Gastrocnemius medialis (tissue), 4 donors: ENCODE measurements around the gene STRN4. TPM values are rescaled to one million over a fixed set of nuclear protein-coding genes. Genes with fewer than 3 reads are reported as not detected.

Experiments
- ATAC-seq, 2 donors: fragments of 150-250 bp; one replicate each; pipeline ENCODE4 v1.9.1; 2016
- DNase-seq, 2 donors: peaks; one replicate each; pipeline ENCODE4 v3.0.0-alpha.2; 2019
- H3K27ac ChIP-seq, 4 donors: fragments of 200-600 bp; sonication (generic); 1 replicate in 1 of 4; 2 replicates in 3 of 4; pipeline ENCODE4 v1.5.1; 2016 to 2018; ENCODE audit warnings: mild to moderate bottlenecking in 2 of 4, moderate library complexity in 1 of 4
- H3K27me3 ChIP-seq, 3 donors: fragments of 200-600 bp; sonication (generic) in 2 of 3; 1 replicate in 1 of 3; 2 replicates in 2 of 3; pipeline versions ENCODE4 v1.5.1 to v1.6.0; 2016 to 2019; ENCODE audit warnings: mild to moderate bottlenecking in 1 of 3, moderate library complexity in 1 of 3
- H3K36me3 ChIP-seq, 2 donors: fragments of 200-600 bp; sonication (generic) in 1 of 2; one replicate each; pipeline ENCODE4 v1.5.1; 2017 to 2018
- H3K4me1 ChIP-seq, 2 donors: fragments of 200-600 bp; sonication (generic) in 1 of 2; one replicate each; pipeline ENCODE4 v1.5.1; 2016 to 2017; ENCODE audit warnings: mild to moderate bottlenecking in 2 of 2
- H3K4me3 ChIP-seq, 4 donors: fragments of 200-600 bp; sonication (generic) in 3 of 4; 1 replicate in 1 of 4; 2 replicates in 3 of 4; pipeline ENCODE4 v1.5.1; 2016 to 2019; ENCODE audit warnings: mild to moderate bottlenecking in 2 of 4
- H3K9me3 ChIP-seq, 3 donors: fragments of 200-600 bp; sonication (generic) in 2 of 3; 1 replicate in 1 of 3; 2 replicates in 2 of 3; pipeline ENCODE4 v1.5.1; 2016 to 2019
- CTCF ChIP-seq, 5 experiments: fragments of 450-650 bp in 3 of 5; fragments of 200-600 bp in 2 of 5; sonication (generic) in 2 of 5; IDR thresholded peaks in 4 of 5; conservative IDR thresholded peaks in 1 of 5; 1 replicate in 4 of 5; 2 replicates in 1 of 5; pipeline ENCODE4 v1.5.1; 2016 to 2019; ENCODE audit warnings: antibody characterized with exemption in 5 of 5, mild to moderate bottlenecking in 3 of 5, moderate library complexity in 3 of 5
- POLR2A ChIP-seq, 2 donors: fragments of 450-650 bp; IDR thresholded peaks; one replicate each; pipeline ENCODE4 v1.6.1; 2017; ENCODE audit warnings: antibody characterized with exemption in 2 of 2, mild to moderate bottlenecking in 2 of 2, moderate library complexity in 2 of 2
- in situ Hi-C, 4 donors: fragments of 200-750 bp; cut with MboI; loops; one replicate each; pipeline versions ENCODE4 v1.15.0 to v1.8.0; 2017; ENCODE audit warnings: low sequenced_read_pairs in 4 of 4
- intact Hi-C: fragments of 100-400 bp; cut with DNase I; formaldehyde crosslinking; loops from one replicate; pipeline ENCODE4 v1.15.1; 2023; ENCODE audit warnings: low total_unique reads
- total RNA-seq, 4 donors: library from RNA; depleted of rRNA; stranded (reverse); fragments of >200 nt; gene quantifications; one replicate each; pipeline versions ENCODE4 v1.1.0 to v1.2.3, GENCODE V29; 2016

STRN4 gene
- total RNA-seq, 4 donors from 2014 or later, result 45.5 to 75.7 (median 57.9) TPM

- no peaks in the 10 kb centered on the region for H3K9me3 ChIP-seq
- H3K4me1 ChIP-seq, result peaks cover 5 to 8% of the 10 kb centered on the region in 2 donors
- H3K27ac ChIP-seq, result no peak overlapping the region
- no peaks in the 10 kb centered on the region for H3K27me3 ChIP-seq
- H3K4me3 ChIP-seq, result no peak overlapping the region
- peaks cover 0 to 85% of the 10 kb centered on the region in 2 donors for H3K36me3 ChIP-seq
- no peak for ATAC-seq
- DNase-seq, result peak; percentile 28 to 48
- in situ Hi-C loops, result no loop called here
- intact Hi-C loops, result no loop called here
- TF ChIP-seq CTCF (IDR thresholded peaks at IDR 0.05 in 4 of 5, conservative IDR thresholded peaks at IDR 0.05 in 1 of 5) (no peak), POLR2A (IDR thresholded peaks at IDR 0.05) (no peak)
Measured at GRCh38 chr19:46732966-46733689, 13.1 kb downstream of the STRN4 start.

- ATAC-seq (no peak), DNase-seq (no peak)
- Histone ChIP-seq H3K27me3 (no peaks in the 10 kb centered on the region), H3K36me3 (peaks cover 0 to 85% of the 10 kb centered on the region in 2 donors), H3K27ac (no peak overlapping the region), H3K9me3 (no peaks in the 10 kb centered on the region), H3K4me3 (no peak overlapping the region), H3K4me1 (peaks cover 0 to 6% of the 10 kb centered on the region in 2 donors)
- TF ChIP-seq CTCF (IDR thresholded peaks at IDR 0.05 in 4 of 5, conservative IDR thresholded peaks at IDR 0.05 in 1 of 5), result no peak
- TF ChIP-seq POLR2A (IDR thresholded peaks at IDR 0.05), result no peak
- in situ Hi-C loops, result no loop called here
- intact Hi-C loops, result no loop called here
Measured at GRCh38 chr19:46732172-46732938, 13.9 kb downstream of the STRN4 start.

GRCh38 chr19:46731584-46731983 is 14.7 kb downstream of the STRN4 start:
- intact Hi-C loops, result no loop called here
- no peak overlapping the region for H3K4me3 ChIP-seq
- in situ Hi-C loops, result no loop called here
- peaks cover 4 to 7% of the 10 kb centered on the region in 2 donors for H3K4me1 ChIP-seq
- no peak for TF ChIP-seq POLR2A (IDR thresholded peaks at IDR 0.05)
- no peak for TF ChIP-seq CTCF (IDR thresholded peaks at IDR 0.05 in 4 of 5, conservative IDR thresholded peaks at IDR 0.05 in 1 of 5)
- ATAC-seq (no peak), DNase-seq (no peak)
- peaks cover 0 to 85% of the 10 kb centered on the region in 2 donors for H3K36me3 ChIP-seq
- H3K27ac ChIP-seq, result no peak overlapping the region
- H3K9me3 ChIP-seq, result no peaks in the 10 kb centered on the region
- no peaks in the 10 kb centered on the region for H3K27me3 ChIP-seq

GRCh38 chr19:46731007-46731501 is 15.2 kb downstream of the STRN4 start:
- DNase-seq, result no peak
- Histone ChIP-seq H3K36me3 (peaks cover 0 to 84% of the 10 kb centered on the region in 2 donors), H3K27ac (no peak overlapping the region), H3K4me3 (no peak overlapping the region), H3K9me3 (no peaks in the 10 kb centered on the region), H3K4me1 (peaks cover 6 to 7% of the 10 kb centered on the region in 2 donors), H3K27me3 (no peaks in the 10 kb centered on the region)
- in situ Hi-C loops, result no loop called here
- ATAC-seq, result no peak
- TF ChIP-seq POLR2A (IDR thresholded peaks at IDR 0.05) (no peak), CTCF (IDR thresholded peaks at IDR 0.05 in 4 of 5, conservative IDR thresholded peaks at IDR 0.05 in 1 of 5) (no peak)
- intact Hi-C loops, result no loop called here
